Activated T-helper 2 cell treated with anti-CD3 and anti-CD28 coated beads, Interferon-gamma antibody, Interleukin-2, Interleukin-4, amounts not matched to agents 10 μg/mL and 5 μg/mL and 100 μg/mL, durations not matched to agents 14 hours and 24 hours and 36 hours (primary cell): ENCODE data around the gene CD3E. TPM values are rescaled to one million over a fixed set of nuclear protein-coding genes. Genes with fewer than 3 reads are reported as not detected.

Source experiments
- DNase-seq: peaks from one replicate; pipeline ENCODE4 v3.0.0; 2021; ENCODE audit warnings: low spot score
- H3K27ac Mint-ChIP-seq: one replicate; pipeline ENCODE4 v1.8.0; 2021; ENCODE audit warnings: mixed read lengths
- H3K27me3 Mint-ChIP-seq: one replicate; pipeline ENCODE4 v1.8.0; 2021; ENCODE audit warnings: low read depth, mixed read lengths
- H3K36me3 Mint-ChIP-seq: one replicate; pipeline ENCODE4 v1.8.0; 2021; ENCODE audit warnings: low read depth, mixed read lengths
- H3K4me1 Mint-ChIP-seq: one replicate; pipeline ENCODE4 v1.8.0; 2021; ENCODE audit warnings: low read depth, mixed read lengths
- H3K4me3 Mint-ChIP-seq: one replicate; pipeline ENCODE4 v1.8.0; 2021; ENCODE audit warnings: low read depth, mild to moderate bottlenecking, moderate library complexity, mixed read lengths
- H3K9me3 Mint-ChIP-seq: one replicate; pipeline ENCODE4 v1.8.0; 2021; ENCODE audit warnings: mixed read lengths
- intact Hi-C: fragments of 100-400 bp; cut with micrococcal nuclease; formaldehyde crosslinking; loops from one replicate; pipeline ENCODE4 v1.15.1; 2023
- total RNA-seq: library from RNA; stranded (reverse); gene quantifications from 2 replicates; pipeline ENCODE4 v1.2.3, GENCODE V29; 2022

The CD3E gene
- total RNA-seq, 1 donor from 2014 or later, result 529 TPM

DNA sequence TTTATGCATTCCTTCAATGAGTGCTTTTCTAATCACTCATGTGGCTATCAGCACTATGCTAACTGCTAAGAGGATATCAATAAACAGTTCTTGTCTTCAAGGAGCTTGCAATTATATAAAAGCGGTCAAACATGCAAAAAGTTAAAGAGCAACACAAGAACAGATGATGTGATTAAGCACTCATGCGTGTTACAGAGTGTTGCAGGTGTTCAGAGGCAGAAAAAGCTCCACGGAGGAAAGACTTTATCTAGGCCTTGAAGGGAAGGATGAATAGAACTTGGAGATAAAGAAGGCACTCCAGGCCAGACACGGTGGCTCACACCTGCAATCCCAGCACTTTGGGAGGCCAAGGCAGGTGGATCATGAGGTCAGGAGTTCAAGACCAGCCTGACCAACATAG is 13.6 kb downstream of the CD3E start:
- Mint-ChIP-seq H3K36me3 (peaks cover 41% of the 10 kb centered on the region), H3K27ac (no peak overlapping the region), H3K4me1 (peaks cover 63% of the 10 kb centered on the region), H3K4me3 (no peak overlapping the region), H3K27me3 (no peaks in the 10 kb centered on the region), H3K9me3 (no peaks in the 10 kb centered on the region)
- DNase-seq, result no peak
- intact Hi-C loops, result no loop called here

DNA sequence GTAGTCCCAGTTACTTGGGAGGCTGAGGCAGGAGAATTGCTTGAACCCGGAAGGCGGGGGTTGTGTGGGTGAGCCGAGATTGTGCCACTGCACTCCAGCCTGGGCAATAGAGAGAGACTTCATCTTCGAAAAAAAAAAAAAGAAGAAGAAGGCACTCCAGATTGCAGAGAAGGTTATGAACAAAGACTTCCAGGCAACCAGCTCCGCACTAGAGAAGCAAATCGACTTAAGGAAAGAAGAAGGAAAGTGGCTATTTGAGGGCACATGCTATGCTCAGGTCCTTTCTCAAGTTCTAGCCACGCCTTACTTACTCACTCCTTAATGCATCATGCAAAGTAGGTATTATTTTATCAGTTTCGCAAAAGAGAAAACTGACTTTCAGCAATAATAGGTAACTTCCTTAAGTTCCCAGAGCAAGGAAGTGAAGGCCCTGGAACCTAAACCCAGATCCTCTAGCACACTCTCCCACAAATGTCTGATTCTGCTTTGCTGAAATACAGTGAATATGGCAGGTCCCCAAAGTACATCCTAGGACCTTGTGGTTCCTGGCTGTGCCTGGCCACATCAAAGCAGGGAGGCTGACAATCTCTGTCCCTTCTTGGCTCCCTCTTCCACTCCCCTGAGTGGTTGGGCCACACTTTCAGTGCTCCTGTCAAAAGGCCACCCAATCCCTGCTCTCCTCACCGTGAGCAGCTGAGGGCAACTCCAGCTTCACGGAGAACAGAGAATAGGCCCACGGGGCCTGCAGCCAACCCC is 14.2 kb downstream of the CD3E start:
- DNase-seq, result no peak
- Mint-ChIP-seq H3K27me3 (no peaks in the 10 kb centered on the region), H3K4me1 (peaks cover 61% of the 10 kb centered on the region), H3K36me3 (peaks cover 42% of the 10 kb centered on the region), H3K27ac (no peak overlapping the region), H3K4me3 (no peak overlapping the region), H3K9me3 (no peaks in the 10 kb centered on the region)
- intact Hi-C loops, result no loop called here

DNA sequence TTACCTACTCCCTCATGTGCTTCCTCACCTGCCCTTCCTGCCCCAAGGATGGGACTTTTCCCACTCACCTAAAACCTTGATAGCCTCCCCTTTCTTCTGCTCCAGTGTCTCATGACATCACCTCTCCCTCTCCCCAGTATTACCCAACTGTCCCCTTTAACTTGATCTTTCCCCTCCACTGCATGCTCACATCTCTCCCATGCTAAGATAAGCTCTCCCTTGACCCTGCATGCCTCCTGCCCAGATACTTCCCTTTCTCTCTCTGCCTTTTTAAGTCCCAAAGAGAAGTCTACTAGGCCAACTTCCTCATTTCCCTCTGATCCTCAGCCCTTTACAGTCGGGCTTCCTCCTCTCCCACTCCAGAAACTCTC is 14.8 kb downstream of the CD3E start:
- Mint-ChIP-seq H3K4me1 (peaks cover 55% of the 10 kb centered on the region), H3K27ac (no peak overlapping the region), H3K27me3 (no peaks in the 10 kb centered on the region), H3K9me3 (no peaks in the 10 kb centered on the region), H3K4me3 (no peak overlapping the region), H3K36me3 (peaks cover 36% of the 10 kb centered on the region)
- intact Hi-C loops, result no loop called here
- DNase-seq, result no peak

DNA sequence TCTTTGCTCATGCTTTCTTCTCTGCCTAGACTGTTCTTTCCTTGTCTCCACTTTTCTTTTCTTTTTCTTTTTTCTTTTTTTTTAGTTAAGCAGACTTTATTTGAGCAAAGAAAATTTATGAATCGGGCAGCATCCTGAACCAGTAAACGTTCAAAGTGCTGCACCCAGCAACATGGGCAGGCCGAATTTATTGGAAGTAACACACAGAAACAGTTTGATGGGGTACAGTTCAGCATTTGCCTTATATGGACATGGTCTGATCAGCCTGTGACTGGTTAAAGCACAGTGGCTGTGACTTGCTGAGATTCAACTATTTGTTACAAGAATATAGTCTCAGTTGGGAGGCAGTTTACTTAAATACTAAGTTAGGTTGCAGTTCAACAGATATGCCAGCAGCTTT is 16.0 kb downstream of the CD3E start:
- H3K27ac Mint-ChIP-seq, result no peak overlapping the region
- intact Hi-C loops, result no loop called here
- H3K4me3 Mint-ChIP-seq, result no peak overlapping the region
- H3K9me3 Mint-ChIP-seq, result no peaks in the 10 kb centered on the region
- DNase-seq, result no peak
- H3K4me1 Mint-ChIP-seq, result peaks cover 48% of the 10 kb centered on the region
- no peaks in the 10 kb centered on the region for H3K27me3 Mint-ChIP-seq
- peaks cover 26% of the 10 kb centered on the region for H3K36me3 Mint-ChIP-seq

DNA sequence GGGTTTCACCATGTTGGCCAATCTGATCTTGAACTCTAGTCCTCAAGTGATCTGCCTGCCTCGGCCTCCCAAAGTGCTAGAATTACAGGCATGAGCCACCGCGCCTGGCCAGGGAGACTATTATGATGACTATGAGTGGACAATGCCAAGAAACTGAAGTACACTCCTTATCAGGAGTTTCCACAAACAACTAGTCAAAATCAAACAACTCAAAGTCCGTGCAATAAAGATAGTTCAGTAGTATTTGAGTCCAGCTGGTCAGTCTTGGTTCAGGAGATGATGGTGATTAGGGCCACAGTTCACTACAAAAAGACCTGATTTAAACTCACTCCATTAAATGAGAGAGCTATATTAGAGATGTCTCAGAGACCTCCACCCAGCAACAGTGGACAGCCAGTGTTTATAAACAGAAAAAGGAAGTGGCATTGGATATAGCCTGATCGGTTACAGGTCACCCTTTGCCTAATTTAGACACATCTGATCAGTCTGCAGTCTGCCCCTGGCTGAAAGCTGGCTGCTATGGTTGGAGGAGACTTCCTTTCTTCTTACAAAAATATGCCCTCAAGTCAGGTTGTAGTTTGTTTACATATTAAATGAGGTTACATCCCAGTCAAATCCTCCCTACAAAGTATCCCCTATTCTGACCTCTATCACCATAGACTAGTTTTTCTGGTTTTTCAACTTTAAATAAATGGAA is 17.0 kb downstream of the CD3E start:
- Mint-ChIP-seq H3K36me3 (peaks cover 20% of the 10 kb centered on the region), H3K4me1 (peaks cover 38% of the 10 kb centered on the region), H3K27ac (no peak overlapping the region), H3K9me3 (no peaks in the 10 kb centered on the region), H3K4me3 (no peak overlapping the region), H3K27me3 (no peaks in the 10 kb centered on the region)
- intact Hi-C loops, result no loop called here
- no peak for DNase-seq

DNA sequence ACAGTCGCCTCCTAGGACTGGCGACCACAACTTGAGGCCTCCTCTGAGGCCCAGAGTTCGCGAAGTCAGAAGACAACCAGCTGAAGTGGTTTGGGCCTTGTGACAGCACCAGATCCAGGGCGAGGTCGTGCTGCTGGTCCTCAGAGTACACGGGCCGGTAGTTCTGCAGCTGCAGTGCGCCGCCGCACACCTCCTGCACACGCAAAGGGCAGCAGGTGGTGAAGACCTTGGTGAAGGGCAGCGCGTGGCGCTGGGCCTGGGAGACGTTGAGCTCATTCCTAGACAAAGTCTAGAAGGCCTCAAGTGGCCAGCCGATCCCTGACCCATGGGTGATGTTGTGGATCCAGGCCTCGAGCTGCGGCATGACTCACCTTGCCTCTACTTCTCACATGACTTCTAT is 18.2 kb downstream of the CD3E start:
- Mint-ChIP-seq H3K36me3 (peaks cover 12% of the 10 kb centered on the region), H3K4me1 (peaks cover 30% of the 10 kb centered on the region), H3K9me3 (no peaks in the 10 kb centered on the region), H3K27ac (no peak overlapping the region), H3K27me3 (no peaks in the 10 kb centered on the region), H3K4me3 (no peak overlapping the region)
- intact Hi-C loops, result no loop called here
- DNase-seq, result no peak

DNA sequence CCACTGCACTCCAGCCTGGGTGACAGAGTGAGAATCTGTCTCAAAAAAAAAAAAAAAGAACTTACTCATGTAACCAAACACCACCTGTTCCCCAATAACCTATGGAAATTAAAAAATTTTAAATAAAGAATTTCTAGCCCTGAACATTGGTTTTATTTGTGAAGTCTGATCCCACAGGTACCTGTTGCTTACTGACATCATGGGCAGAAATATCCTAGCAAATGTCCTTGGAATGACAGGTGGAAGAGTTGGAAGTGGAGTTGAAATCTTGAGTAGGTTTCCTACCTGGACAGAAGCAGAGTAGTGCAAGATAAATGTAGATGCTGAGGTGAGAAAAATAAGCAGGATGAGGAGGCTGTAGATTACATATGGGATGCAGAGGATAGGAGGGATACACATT is 20.8 kb downstream of the CD3E start:
- Mint-ChIP-seq H3K9me3 (no peaks in the 10 kb centered on the region), H3K36me3 (peaks cover 17% of the 10 kb centered on the region), H3K27ac (no peak overlapping the region), H3K4me1 (peaks cover 12% of the 10 kb centered on the region), H3K27me3 (no peaks in the 10 kb centered on the region), H3K4me3 (no peak overlapping the region)
- intact Hi-C loops, result no loop called here
- no peak for DNase-seq

DNA sequence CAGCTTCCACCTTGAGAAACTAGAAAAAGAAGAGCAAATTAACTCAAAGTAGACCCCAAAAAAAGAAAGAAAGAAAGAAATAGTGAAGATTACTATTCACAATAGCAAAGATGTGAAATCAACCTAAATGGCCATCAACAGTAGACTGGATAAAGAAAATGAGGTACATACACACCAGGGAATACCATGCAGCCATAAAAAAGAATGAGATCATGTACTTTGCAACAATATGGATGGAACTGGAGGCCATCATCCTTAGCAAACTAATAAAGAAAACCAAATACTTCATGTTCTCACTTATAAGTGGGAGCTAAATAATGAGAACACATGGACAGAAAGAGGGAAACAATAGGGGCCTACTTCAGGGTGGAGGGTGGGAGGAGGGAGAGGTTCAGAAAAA is 24.2 kb downstream of the CD3E start:
- Mint-ChIP-seq H3K4me3 (no peak overlapping the region), H3K9me3 (no peaks in the 10 kb centered on the region), H3K27ac (peak overlapping the region; percentile 29), H3K4me1 (peaks cover 2% of the 10 kb centered on the region), H3K36me3 (peaks cover 14% of the 10 kb centered on the region), H3K27me3 (no peaks in the 10 kb centered on the region)
- no peak for DNase-seq
- intact Hi-C loops, result no loop called here

DNA sequence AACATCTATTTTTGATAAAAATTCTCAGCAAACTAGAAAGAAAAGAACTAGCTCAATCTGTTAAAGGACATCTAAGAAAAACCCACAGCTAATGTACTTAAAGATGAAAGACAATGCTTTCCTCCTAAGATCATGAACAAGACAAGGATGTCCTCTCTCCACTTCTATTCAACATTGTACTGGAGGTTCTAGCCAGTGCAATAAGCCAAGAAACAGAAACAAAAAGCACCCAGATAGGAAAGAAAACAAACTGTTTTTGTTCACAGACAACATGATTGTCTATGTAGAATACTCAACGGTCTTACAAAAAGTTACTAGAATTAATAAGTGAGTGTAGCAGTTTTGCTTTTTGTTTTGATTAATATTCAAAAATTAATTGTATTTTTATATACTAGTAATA is 30.2 kb downstream of the CD3E start:
- Mint-ChIP-seq H3K4me1 (peaks cover 28% of the 10 kb centered on the region), H3K27ac (peak overlapping the region; percentile 64), H3K27me3 (no peaks in the 10 kb centered on the region), H3K4me3 (no peak overlapping the region), H3K36me3 (peaks cover 33% of the 10 kb centered on the region), H3K9me3 (no peaks in the 10 kb centered on the region)
- no peak for DNase-seq
- intact Hi-C loops, result no loop called here

DNA sequence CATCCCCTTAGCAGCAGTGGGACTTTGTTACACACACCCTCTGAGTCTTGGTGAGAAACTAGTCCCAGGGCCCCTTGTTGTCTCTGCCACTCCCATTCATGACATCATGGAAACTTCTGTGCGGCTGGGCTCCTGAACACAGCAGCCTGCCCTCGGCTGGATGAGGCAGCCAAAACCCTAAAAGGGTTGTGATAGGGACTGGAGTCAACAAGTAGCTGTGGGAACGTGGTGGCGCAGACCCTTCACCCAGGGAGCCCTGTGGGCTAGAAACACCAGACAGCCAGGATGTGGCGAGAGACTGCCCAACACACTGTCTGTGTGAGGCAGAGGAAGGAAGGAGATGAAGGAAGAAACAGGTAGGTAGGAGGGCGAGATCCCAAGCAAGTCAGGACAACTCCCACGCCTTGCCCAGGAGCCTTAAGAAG is 34.1 kb downstream of the CD3E start:
- Mint-ChIP-seq H3K27ac (peak overlapping the region; percentile 100), H3K27me3 (no peaks in the 10 kb centered on the region), H3K9me3 (no peaks in the 10 kb centered on the region), H3K4me1 (peaks cover 56% of the 10 kb centered on the region), H3K36me3 (peaks cover 51% of the 10 kb centered on the region), H3K4me3 (peak overlapping the region; percentile 86)
- peak; percentile 88 for DNase-seq
- intact Hi-C loops, result loop anchor here (1.0 to 2.0 kb wide), 2 partner anchors 34 to 138 kb away; partner anchors contain the start of gene CD3E

DNA sequence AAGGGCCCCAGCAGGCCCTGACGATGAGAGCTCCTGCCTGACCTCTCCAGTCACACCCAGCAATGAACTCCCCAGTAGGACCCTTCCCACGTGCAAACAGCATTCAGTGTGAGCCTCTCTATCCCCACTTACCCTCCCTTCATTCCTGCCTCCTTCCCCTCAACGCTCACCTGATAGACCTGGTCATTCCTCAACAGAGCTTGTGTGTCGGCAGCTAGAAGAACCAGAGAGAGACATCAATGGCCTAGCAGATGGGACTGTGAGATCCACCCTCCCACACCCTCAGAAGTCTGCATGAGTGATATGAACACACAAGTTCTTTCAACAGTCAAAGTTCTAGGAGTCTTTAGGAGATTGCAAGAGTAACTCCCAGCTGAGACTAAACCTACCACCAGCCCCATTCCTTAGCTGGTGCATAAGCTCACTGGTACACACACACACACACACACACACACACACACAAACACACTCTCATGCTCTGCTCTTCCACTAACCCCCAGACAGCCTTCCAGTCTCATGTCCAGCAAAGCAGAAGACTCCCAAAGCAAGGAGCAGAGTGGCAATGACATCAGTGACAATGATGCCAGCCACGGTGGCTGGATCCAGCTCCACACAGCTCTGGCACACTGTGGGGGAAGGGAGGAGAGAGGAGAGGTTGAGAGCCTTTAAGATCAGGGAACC is 34.9 kb downstream of the CD3E start:
- H3K27me3 Mint-ChIP-seq, result no peaks in the 10 kb centered on the region
- intact Hi-C loops, result loop anchor here (2.0 kb wide), 1 partner anchor 139 kb away; no protein-coding TSS in a partner anchor
- peak overlapping the region; percentile 100 for H3K27ac Mint-ChIP-seq
- DNase-seq, result no peak
- peak overlapping the region; percentile 86 for H3K4me3 Mint-ChIP-seq
- H3K36me3 Mint-ChIP-seq, result peaks cover 51% of the 10 kb centered on the region
- H3K4me1 Mint-ChIP-seq, result peaks cover 60% of the 10 kb centered on the region
- no peaks in the 10 kb centered on the region for H3K9me3 Mint-ChIP-seq

DNA sequence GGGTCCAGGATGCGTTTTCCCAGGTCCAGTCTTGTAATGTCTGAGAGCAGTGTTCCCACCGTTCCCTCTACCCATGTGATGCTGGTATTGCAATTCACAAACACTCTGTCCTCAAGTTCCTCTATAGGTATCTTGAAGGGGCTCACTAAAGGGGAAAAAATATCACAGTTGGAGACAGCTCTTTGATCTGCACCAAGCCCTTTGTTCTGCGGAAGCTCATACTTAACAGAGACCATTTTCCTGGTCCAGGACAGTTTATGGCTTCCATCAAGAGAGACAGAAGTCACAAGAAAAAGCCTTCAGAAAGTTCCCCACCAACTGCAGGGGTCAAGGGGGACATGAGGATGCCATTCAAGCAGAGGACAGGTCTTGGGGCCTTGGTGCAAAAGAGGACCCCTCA is 35.9 kb downstream of the CD3E start:
- no peak for DNase-seq
- H3K9me3 Mint-ChIP-seq, result no peaks in the 10 kb centered on the region
- peaks cover 59% of the 10 kb centered on the region for H3K4me1 Mint-ChIP-seq
- H3K36me3 Mint-ChIP-seq, result peaks cover 57% of the 10 kb centered on the region
- peak overlapping the region; percentile 100 for H3K27ac Mint-ChIP-seq
- intact Hi-C loops, result loop anchor here (5.0 kb wide), 2 partner anchors 88 to 97 kb away; partner anchors contain the start of genes KMT2A and MPZL3
- H3K27me3 Mint-ChIP-seq, result no peaks in the 10 kb centered on the region
- peak overlapping the region; percentile 86 for H3K4me3 Mint-ChIP-seq

DNA sequence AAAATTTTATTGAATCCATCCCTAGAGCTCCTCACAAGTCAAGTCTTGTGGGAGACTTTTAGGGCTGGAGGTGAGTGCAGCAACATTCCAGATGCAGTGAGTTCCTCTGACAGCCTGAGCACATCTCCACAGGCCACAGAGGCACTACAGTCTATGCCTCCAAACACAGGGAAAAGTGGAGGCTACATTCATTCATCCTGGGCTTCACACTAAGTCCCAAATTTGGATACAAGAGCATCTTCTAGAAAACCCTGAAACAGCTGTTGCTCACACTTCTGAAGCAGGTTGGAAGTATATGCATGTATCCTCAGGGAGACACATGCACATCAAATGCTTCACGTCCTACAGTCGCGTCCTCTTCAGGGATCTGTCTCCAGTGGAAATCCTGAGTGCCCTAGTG is 36.7 kb downstream of the CD3E start:
- H3K27me3 Mint-ChIP-seq, result no peaks in the 10 kb centered on the region
- peaks cover 59% of the 10 kb centered on the region for H3K36me3 Mint-ChIP-seq

More for the DNA sequence above, 36.7 kb downstream of the CD3E start:
- no peak for DNase-seq
- peaks cover 63% of the 10 kb centered on the region for H3K4me1 Mint-ChIP-seq
- intact Hi-C loops, result loop anchor here (5.0 kb wide), 2 partner anchors 89 to 96 kb away; partner anchors contain the start of genes KMT2A and MPZL3
- no peaks in the 10 kb centered on the region for H3K9me3 Mint-ChIP-seq
- H3K4me3 Mint-ChIP-seq, result peak overlapping the region; percentile 86
- H3K27ac Mint-ChIP-seq, result peak overlapping the region; percentile 85
